Activated CD4-positive, alpha-beta memory T cell treated with anti-CD3 and anti-CD28 coated beads, Interleukin-2, amount 10 ng/mL, durations not matched to agents 7 days and 5 days (primary cell): ENCODE measurements around the gene SLC18B1. TPM values are rescaled to one million over a fixed set of nuclear protein-coding genes. Genes with fewer than 3 reads are reported as not detected.
A peak's percentile ranks its signal among the peaks of the same experiment; 100 is the strongest.

Experiments used
- CTCF ChIA-PET: fragments of 350-600 bp; sonication (Branson Sonifier 250); formaldehyde crosslinking; loops from one replicate; lab custom pipeline; 2021; ENCODE audit warnings: antibody characterized with exemption, inconsistent platforms; lab: Charles Lee
- POLR2A ChIA-PET: fragments of 350-600 bp; sonication (Branson Sonifier 250); formaldehyde crosslinking; loops from one replicate; lab custom pipeline; 2021; ENCODE audit warnings: antibody characterized with exemption; lab: Charles Lee
- DNase-seq: peaks from one replicate; pipeline ENCODE4 v3.0.0-alpha.2; 2020
- H3K27ac Mint-ChIP-seq: one replicate; pipeline ENCODE4 v1.8.0; 2021; ENCODE audit warnings: mild to moderate bottlenecking, mixed read lengths
- H3K27me3 Mint-ChIP-seq: one replicate; pipeline ENCODE4 v1.8.0; 2021; ENCODE audit warnings: mixed read lengths
- H3K36me3 Mint-ChIP-seq: one replicate; pipeline ENCODE4 v1.8.0; 2021; ENCODE audit warnings: low read depth, mixed read lengths
- H3K4me1 Mint-ChIP-seq: one replicate; pipeline ENCODE4 v1.8.0; 2021; ENCODE audit warnings: mixed read lengths
- H3K4me3 Mint-ChIP-seq: one replicate; pipeline ENCODE4 v1.8.0; 2021; ENCODE audit warnings: mild to moderate bottlenecking, mixed read lengths
- H3K9me3 Mint-ChIP-seq: one replicate; pipeline ENCODE4 v1.8.0; 2021; ENCODE audit warnings: mixed read lengths
- total RNA-seq, 2 experiments: library from RNA; stranded (reverse); gene quantifications; one replicate each; pipeline ENCODE4 v1.2.3, GENCODE V29; 2021

Gene SLC18B1
- total RNA-seq, 2 experiments from 2014 or later = 7.2 to 7.7 TPM

- Mint-ChIP-seq H3K27ac (no peak overlapping the region), H3K4me1 (peaks cover 37% of the 10 kb centered on the region), H3K4me3 (no peak overlapping the region), H3K9me3 (no peaks in the 10 kb centered on the region), H3K27me3 (no peaks in the 10 kb centered on the region), H3K36me3 (peaks cover 4% of the 10 kb centered on the region)
- no peak for DNase-seq
- ChIA-PET POLR2A (no interaction called here), CTCF (interaction anchor here (1.0 to 1.7 kb wide), 2 partner anchors 46 to 82 kb away, joined by 5 to 6 read pairs; partner anchors contain the start of gene SLC18B1)
Observed at GRCh38 chr6:132752255-132752654, 46.2 kb downstream of the SLC18B1 start.

GRCh38 chr6:132751828-132752227, 46.6 kb downstream of the SLC18B1 start:
- H3K4me1 Mint-ChIP-seq = peaks cover 37% of the 10 kb centered on the region
- H3K36me3 Mint-ChIP-seq = peaks cover 6% of the 10 kb centered on the region
- DNase-seq = no peak
- no peak overlapping the region for H3K4me3 Mint-ChIP-seq
- ChIA-PET POLR2A (interaction anchor here (0.7 to 1.7 kb wide), 2 partner anchors 11 to 61 kb away, joined by 3 to 4 read pairs; no protein-coding TSS in a partner anchor), CTCF (interaction anchor here (1.0 to 1.7 kb wide), 3 partner anchors 24 to 82 kb away, joined by 3 to 6 read pairs (median 5); partner anchors contain the start of gene SLC18B1)
- H3K9me3 Mint-ChIP-seq = no peaks in the 10 kb centered on the region
- H3K27ac Mint-ChIP-seq = no peak overlapping the region
- H3K27me3 Mint-ChIP-seq = no peaks in the 10 kb centered on the region

DNA sequence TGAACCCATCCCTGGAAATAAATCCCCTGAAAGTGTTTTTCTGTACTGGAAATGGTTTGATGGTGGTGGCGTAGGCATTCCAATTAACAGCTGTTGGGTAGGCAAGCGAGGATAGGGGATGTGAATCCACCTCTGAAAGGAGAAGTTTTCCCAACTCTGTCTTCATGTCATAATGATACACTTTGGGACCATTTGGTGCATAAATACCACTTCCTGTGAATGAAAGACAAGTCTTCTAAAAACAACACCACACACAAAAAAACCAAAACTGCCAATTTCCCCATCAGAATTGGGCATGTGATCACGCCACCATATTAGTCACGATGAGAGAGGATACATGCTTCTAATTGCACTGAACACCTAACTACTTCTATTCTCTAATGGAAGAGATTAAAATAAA, 47.1 kb downstream of the SLC18B1 start:
- Mint-ChIP-seq H3K36me3 (peaks cover 9% of the 10 kb centered on the region), H3K9me3 (no peaks in the 10 kb centered on the region), H3K27me3 (no peaks in the 10 kb centered on the region), H3K4me1 (peaks cover 39% of the 10 kb centered on the region), H3K27ac (peak overlapping the region; percentile 78), H3K4me3 (no peak overlapping the region)
- POLR2A ChIA-PET = interaction anchor here (0.7 to 1.7 kb wide), 3 partner anchors 11 to 61 kb away, joined by 3 to 4 read pairs (median 3); no protein-coding TSS in a partner anchor
- CTCF ChIA-PET = interaction anchor here (1.1 to 1.7 kb wide), 2 partner anchors 23 to 47 kb away, joined by 3 to 5 read pairs; partner anchors contain the start of gene SLC18B1
- peak; percentile 22 for DNase-seq

GRCh38 chr6:132750455-132751248, 47.8 kb downstream of the SLC18B1 start:
- Mint-ChIP-seq H3K4me1 (peaks cover 39% of the 10 kb centered on the region), H3K27ac (peak overlapping the region; percentile 78), H3K9me3 (no peaks in the 10 kb centered on the region), H3K36me3 (peaks cover 9% of the 10 kb centered on the region), H3K4me3 (peak overlapping the region; percentile 7), H3K27me3 (peaks cover under 1% of the 10 kb centered on the region)
- CTCF ChIA-PET = interaction anchor here (1.1 kb wide), 1 partner anchor 22 kb away, joined by 3 read pairs; no protein-coding TSS in a partner anchor
- POLR2A ChIA-PET = interaction anchor here (0.7 to 1.7 kb wide), 3 partner anchors 12 to 62 kb away, joined by 3 to 4 read pairs (median 3); no protein-coding TSS in a partner anchor
- DNase-seq = no peak

- H3K9me3 Mint-ChIP-seq = peaks cover 4% of the 10 kb centered on the region
- ChIA-PET CTCF (interaction anchor here (0.6 to 1.4 kb wide), 2 partner anchors 14 to 1686 kb away, joined by 3 to 6 read pairs; partner anchors contain the start of gene EPB41L2), POLR2A (no interaction called here)
- H3K27ac Mint-ChIP-seq = peak overlapping the region; percentile 76
- H3K4me3 Mint-ChIP-seq = no peak overlapping the region
- peaks cover 14% of the 10 kb centered on the region for H3K36me3 Mint-ChIP-seq
- H3K4me1 Mint-ChIP-seq = peaks cover 45% of the 10 kb centered on the region
- peaks cover 3% of the 10 kb centered on the region for H3K27me3 Mint-ChIP-seq
- peak; percentile 20 for DNase-seq
Observed at GRCh38 chr6:132749111-132749510, 49.3 kb downstream of the SLC18B1 start.

DNA sequence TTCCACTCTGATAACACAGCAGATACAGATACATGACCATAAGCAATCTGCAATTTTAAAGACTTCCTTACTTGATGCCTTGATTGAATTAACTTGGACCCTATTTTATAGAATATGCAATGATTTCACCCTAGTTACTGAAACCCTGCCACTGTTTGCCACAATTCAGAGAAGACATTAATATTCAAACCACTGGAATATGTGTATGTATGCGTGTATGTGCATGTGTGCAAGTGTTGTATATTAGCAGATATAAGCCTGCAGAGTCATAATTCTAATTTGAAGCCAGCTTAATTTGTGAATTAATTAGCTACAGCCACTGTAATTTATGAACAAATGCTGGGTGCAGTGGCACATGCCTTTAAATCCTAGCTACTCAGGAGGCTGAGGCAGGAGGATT, 50.0 kb downstream of the SLC18B1 start:
- CTCF ChIA-PET = no interaction called here
- Mint-ChIP-seq H3K27ac (no peak overlapping the region), H3K9me3 (peaks cover 4% of the 10 kb centered on the region), H3K36me3 (peaks cover 14% of the 10 kb centered on the region), H3K4me1 (peaks cover 45% of the 10 kb centered on the region), H3K27me3 (peaks cover 3% of the 10 kb centered on the region), H3K4me3 (no peak overlapping the region)
- DNase-seq = no peak
- POLR2A ChIA-PET = no interaction called here

DNA sequence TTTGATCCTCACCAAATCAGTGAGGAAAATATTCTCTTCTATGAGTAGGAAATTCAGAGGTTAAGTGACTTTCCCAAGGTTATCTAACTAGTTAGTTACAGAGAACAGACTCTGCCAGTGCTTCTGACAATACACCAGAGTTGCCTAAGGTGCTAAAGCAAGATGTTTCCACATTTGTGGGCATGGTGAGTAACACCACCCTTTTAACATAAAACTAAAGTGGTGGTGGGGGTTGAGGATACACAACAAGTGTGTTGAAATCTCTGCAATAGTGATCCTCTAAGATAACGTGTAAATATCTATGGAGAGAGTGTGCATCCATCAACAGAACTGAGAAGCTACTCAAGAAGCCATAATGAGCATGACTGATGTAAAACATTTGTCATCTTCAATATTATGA, 52.4 kb downstream of the SLC18B1 start:
- DNase-seq = no peak
- ChIA-PET POLR2A (no interaction called here), CTCF (no interaction called here)
- H3K27me3 Mint-ChIP-seq = peaks cover 3% of the 10 kb centered on the region
- peaks cover 7% of the 10 kb centered on the region for H3K9me3 Mint-ChIP-seq
- no peak overlapping the region for H3K4me3 Mint-ChIP-seq
- H3K4me1 Mint-ChIP-seq = peaks cover 35% of the 10 kb centered on the region
- peaks cover 16% of the 10 kb centered on the region for H3K36me3 Mint-ChIP-seq
- no peak overlapping the region for H3K27ac Mint-ChIP-seq

- ChIA-PET POLR2A (no interaction called here), CTCF (no interaction called here)
- peaks cover 7% of the 10 kb centered on the region for H3K27me3 Mint-ChIP-seq
- peaks cover 21% of the 10 kb centered on the region for H3K36me3 Mint-ChIP-seq
- peaks cover 11% of the 10 kb centered on the region for H3K4me1 Mint-ChIP-seq
- no peak for DNase-seq
- H3K27ac Mint-ChIP-seq = no peak overlapping the region
- H3K9me3 Mint-ChIP-seq = peaks cover 17% of the 10 kb centered on the region
- no peak overlapping the region for H3K4me3 Mint-ChIP-seq
Observed at GRCh38 chr6:132742495-132742894, 55.9 kb downstream of the SLC18B1 start.

- Mint-ChIP-seq H3K4me1 (peaks cover 20% of the 10 kb centered on the region), H3K9me3 (peaks cover 17% of the 10 kb centered on the region), H3K36me3 (peaks cover 22% of the 10 kb centered on the region), H3K27me3 (peaks cover 11% of the 10 kb centered on the region), H3K4me3 (no peak overlapping the region), H3K27ac (no peak overlapping the region)
- no peak for DNase-seq
- ChIA-PET POLR2A (no interaction called here), CTCF (no interaction called here)
Observed at GRCh38 chr6:132741281-132741680, 57.2 kb downstream of the SLC18B1 start.

DNA sequence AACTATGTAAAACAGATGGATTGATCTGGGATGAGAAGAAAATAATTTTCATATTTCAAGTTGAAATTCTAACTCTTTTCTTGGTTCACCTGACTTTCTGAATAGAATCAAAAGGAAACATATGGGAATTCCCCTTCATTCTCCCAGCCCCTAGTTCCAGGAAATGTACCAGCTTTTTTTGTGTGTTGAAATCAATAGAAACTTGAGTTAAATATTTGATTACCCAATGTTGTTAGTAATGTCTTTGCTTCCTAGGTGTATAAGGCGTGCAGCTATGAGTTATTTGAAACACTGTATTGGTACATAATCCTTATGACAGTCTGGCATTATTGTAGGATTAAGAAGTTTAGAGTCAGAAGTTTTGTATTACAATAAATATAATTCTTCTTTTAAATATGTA, 62.2 kb downstream of the SLC18B1 start:
- peaks cover 11% of the 10 kb centered on the region for H3K9me3 Mint-ChIP-seq
- H3K4me3 Mint-ChIP-seq = no peak overlapping the region
- DNase-seq = no peak
- H3K27ac Mint-ChIP-seq = no peak overlapping the region
- ChIA-PET POLR2A (no interaction called here), CTCF (no interaction called here)
- peaks cover 15% of the 10 kb centered on the region for H3K36me3 Mint-ChIP-seq
- H3K27me3 Mint-ChIP-seq = peaks cover 14% of the 10 kb centered on the region
- H3K4me1 Mint-ChIP-seq = peaks cover 33% of the 10 kb centered on the region

- Mint-ChIP-seq H3K9me3 (peaks cover 10% of the 10 kb centered on the region), H3K27ac (no peak overlapping the region), H3K36me3 (peaks cover 14% of the 10 kb centered on the region), H3K27me3 (peaks cover 14% of the 10 kb centered on the region), H3K4me3 (no peak overlapping the region), H3K4me1 (peaks cover 35% of the 10 kb centered on the region)
- ChIA-PET POLR2A (no interaction called here), CTCF (no interaction called here)
- DNase-seq = no peak
Observed at GRCh38 chr6:132734694-132735236, 63.7 kb downstream of the SLC18B1 start.

DNA sequence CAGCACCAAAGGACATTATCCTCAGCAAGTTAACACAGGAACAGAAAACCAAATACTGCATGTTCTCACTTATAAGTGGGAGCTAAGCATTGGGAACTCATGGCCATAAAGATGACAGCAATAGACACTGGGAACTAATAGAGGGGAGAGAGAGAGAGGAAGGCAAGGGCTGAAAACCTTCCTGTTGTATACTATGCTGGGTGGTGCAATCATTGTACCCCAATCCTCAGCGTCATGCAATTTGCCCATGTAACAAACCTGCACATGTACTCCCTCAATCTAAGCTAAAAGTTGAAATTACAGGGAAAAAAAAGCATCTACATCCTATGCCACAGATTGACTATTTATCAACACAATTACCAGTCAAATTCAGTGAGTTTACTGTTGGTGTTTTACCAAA, 64.6 kb downstream of the SLC18B1 start:
- Mint-ChIP-seq H3K36me3 (peaks cover 14% of the 10 kb centered on the region), H3K27me3 (peaks cover 14% of the 10 kb centered on the region), H3K9me3 (peaks cover 6% of the 10 kb centered on the region), H3K27ac (no peak overlapping the region), H3K4me1 (peaks cover 35% of the 10 kb centered on the region), H3K4me3 (no peak overlapping the region)
- ChIA-PET CTCF (no interaction called here), POLR2A (no interaction called here)
- DNase-seq = no peak

DNA sequence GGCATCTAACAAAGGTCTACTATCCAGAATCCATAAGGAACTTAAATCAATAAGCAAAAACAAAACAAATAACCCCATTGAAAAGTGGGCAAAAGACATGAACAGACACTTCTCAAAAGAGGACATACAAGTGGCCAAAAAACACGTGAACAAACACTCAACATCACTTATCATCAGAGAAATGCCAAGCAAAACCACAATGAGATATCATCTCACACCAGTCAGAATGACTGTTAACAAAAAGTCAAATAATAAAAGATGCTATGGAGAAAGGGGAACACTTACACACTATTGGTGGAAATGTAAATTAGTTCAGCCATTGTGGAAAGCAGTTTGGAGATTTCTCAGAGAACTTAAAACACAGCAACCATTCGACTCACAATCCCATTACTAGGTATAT, 65.2 kb downstream of the SLC18B1 start:
- peaks cover 12% of the 10 kb centered on the region for H3K27me3 Mint-ChIP-seq
- CTCF ChIA-PET = no interaction called here
- peaks cover 35% of the 10 kb centered on the region for H3K4me1 Mint-ChIP-seq

More for the DNA sequence above, 65.2 kb downstream of the SLC18B1 start:
- DNase-seq = no peak
- no peak overlapping the region for H3K4me3 Mint-ChIP-seq
- POLR2A ChIA-PET = no interaction called here
- H3K27ac Mint-ChIP-seq = no peak overlapping the region
- peaks cover 12% of the 10 kb centered on the region for H3K36me3 Mint-ChIP-seq
- H3K9me3 Mint-ChIP-seq = peaks cover 2% of the 10 kb centered on the region
